Measurements from ENCODE around the gene MTHFD1. TPM values are rescaled to one million over a fixed set of nuclear protein-coding genes. Genes with fewer than 3 reads are reported as not detected.

MTHFD1 gene
- total RNA-seq, 4 donors from 2014 or later, result 33.3 to 39.9 (median 35.8) TPM

GRCh38 chr14:64450255-64450654, 62.1 kb downstream of the MTHFD1 start:
- no peak for TF ChIP-seq POLR2AphosphoS5 (IDR thresholded peaks at IDR 0.05)
- no peak for TF ChIP-seq CTCF (IDR thresholded peaks at IDR 0.05)
- no peak for TF ChIP-seq EP300 (IDR thresholded peaks at IDR 0.05)
- no peak for TF ChIP-seq POLR2A (IDR thresholded peaks at IDR 0.05; ENCODE audit: low read depth)
- Histone ChIP-seq H3K36me3 (peaks cover 24 to 79% (median 65%) of the 10 kb centered on the region in 4 donors), H3K9me3 (no peaks in the 10 kb centered on the region), H3K27me3 (no peaks in the 10 kb centered on the region), H3K27ac (replicated peaks in 1 of 4) (no peak overlapping the region), H3K4me1 (peaks cover under 1 to 19% (median 15%) of the 10 kb centered on the region in 4 donors), H3K4me3 (no peak overlapping the region)
- 84% methylated on average over 2 of the region's 2 CpGs for WGBS
- intact Hi-C loops (cut with DNase I), result no loop called here
- DNase-seq (ENCODE audit: extremely low spot score), result no peak

- H3K27me3 ChIP-seq, result no peaks in the 10 kb centered on the region
- no peaks in the 10 kb centered on the region for H3K9me3 ChIP-seq
- H3K36me3 ChIP-seq, result peaks cover 23 to 71% (median 55%) of the 10 kb centered on the region in 4 donors
- 98% methylated on average over 10 of the region's 10 CpGs for WGBS
- intact Hi-C loops (cut with DNase I), result no loop called here
- TF ChIP-seq POLR2A (IDR thresholded peaks at IDR 0.05; ENCODE audit: low read depth) (no peak), EP300 (IDR thresholded peaks at IDR 0.05) (no peak), CTCF (IDR thresholded peaks at IDR 0.05) (no peak), POLR2AphosphoS5 (IDR thresholded peaks at IDR 0.05) (no peak)
- DNase-seq (ENCODE audit: extremely low spot score), result no peak
- H3K27ac ChIP-seq (replicated peaks in 1 of 4), result no peak overlapping the region
- H3K4me1 ChIP-seq, result no peaks in the 10 kb centered on the region
- H3K4me3 ChIP-seq, result no peak overlapping the region
Observed at GRCh38 chr14:64454671-64455070, 66.5 kb downstream of the MTHFD1 start.

- DNase-seq (ENCODE audit: extremely low spot score), result no peak
- Histone ChIP-seq H3K9me3 (no peaks in the 10 kb centered on the region), H3K36me3 (peaks cover 9 to 25% (median 20%) of the 10 kb centered on the region in 4 donors), H3K4me3 (no peak overlapping the region), H3K4me1 (peaks cover 2 to 3% (median 3%) of the 10 kb centered on the region in 4 donors), H3K27me3 (no peaks in the 10 kb centered on the region), H3K27ac (replicated peaks in 1 of 4) (no peak overlapping the region)
- 66% methylated on average over 4 of the region's 4 CpGs for WGBS
- TF ChIP-seq CTCF (IDR thresholded peaks at IDR 0.05) (no peak), POLR2A (IDR thresholded peaks at IDR 0.05; ENCODE audit: low read depth) (no peak), EP300 (IDR thresholded peaks at IDR 0.05) (no peak), POLR2AphosphoS5 (IDR thresholded peaks at IDR 0.05) (no peak)
- intact Hi-C loops (cut with DNase I), result no loop called here
Observed at GRCh38 chr14:64459405-64460136, 71.4 kb downstream of the MTHFD1 start.

GRCh38 chr14:64461221-64461620, 73.1 kb downstream of the MTHFD1 start:
- Histone ChIP-seq H3K27me3 (no peaks in the 10 kb centered on the region), H3K4me3 (no peak overlapping the region), H3K36me3 (peaks cover 0 to 11% (median 5%) of the 10 kb centered on the region in 4 donors), H3K9me3 (no peaks in the 10 kb centered on the region), H3K27ac (replicated peaks in 1 of 4) (no peak overlapping the region), H3K4me1 (peaks cover 5 to 15% (median 13%) of the 10 kb centered on the region in 4 donors)
- WGBS, result 90% methylated on average over 3 of the region's 3 CpGs
- intact Hi-C loops (cut with DNase I), result no loop called here
- no peak for DNase-seq (ENCODE audit: extremely low spot score)
- TF ChIP-seq POLR2AphosphoS5 (IDR thresholded peaks at IDR 0.05), result no peak
- TF ChIP-seq POLR2A (IDR thresholded peaks at IDR 0.05; ENCODE audit: low read depth), result no peak
- TF ChIP-seq CTCF (IDR thresholded peaks at IDR 0.05), result no peak
- no peak for TF ChIP-seq EP300 (IDR thresholded peaks at IDR 0.05)
